ENCODE results near the gene CPNE8. TPM values are rescaled to one million over a fixed set of nuclear protein-coding genes. Genes with fewer than 3 reads are reported as not detected.

The CPNE8 gene
- total and polyA plus RNA-seq, 10 of the 15 experiments (the other 5 are each of a cell fraction or from before 2014, with no cell fraction given): 11.3 to 38.4 (median 18.9) TPM

DNA sequence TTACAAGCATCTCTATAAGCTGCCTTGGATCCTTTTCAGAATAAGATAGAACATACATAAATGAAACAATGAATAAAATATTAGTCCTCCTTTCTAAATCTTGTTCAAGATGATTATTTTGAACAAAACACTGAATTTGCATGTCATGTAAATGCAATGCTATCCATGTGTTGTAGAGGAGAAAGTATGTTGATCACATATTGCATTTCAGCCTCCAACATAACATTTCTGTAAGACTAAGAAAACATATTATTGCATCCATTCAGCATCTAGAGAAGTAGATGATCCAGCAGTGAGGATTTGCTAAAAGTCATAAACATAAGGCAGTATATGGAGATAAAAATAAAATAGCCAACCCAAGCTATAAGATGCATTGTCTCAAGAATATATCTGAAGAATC lies 172.6 kb downstream of the CPNE8 start:
- Histone ChIP-seq H3K9ac (ENCODE audit: control insufficient read depth, insufficient read depth, low read length) (no peak overlapping the region), H3K79me2 (ENCODE audit: control insufficient read depth, insufficient read depth, low read length) (no peaks in the 10 kb centered on the region), H3K36me3 (ENCODE audit: control insufficient read depth in 2 of 2, insufficient read depth in 2 of 2, low read length in 1 of 2) (no peaks in the 10 kb centered on the region), H3K27ac (ENCODE audit: control insufficient read depth, insufficient read depth) (no peak overlapping the region), H3K9me3 (replicated peaks; ENCODE audit: control insufficient read depth, insufficient read depth, low read length) (no peaks in the 10 kb centered on the region), H2AFZ (ENCODE audit: control insufficient read depth, low read depth, low read length) (no peak overlapping the region), H3K4me1 (ENCODE audit: control insufficient read depth, insufficient read depth, low read length) (no peaks in the 10 kb centered on the region), H4K20me1 (ENCODE audit: control insufficient read depth, insufficient read depth) (no peaks in the 10 kb centered on the region), H3K27me3 (replicated peaks in 1 of 2; ENCODE audit: control insufficient read depth in 2 of 2, insufficient read depth in 2 of 2, low read length in 1 of 2) (no peaks in the 10 kb centered on the region), H3K4me3 (no peak overlapping the region), H3K4me2 (ENCODE audit: control insufficient read depth, insufficient read depth) (no peak overlapping the region)
- no TSS peak for BruUV-seq (replicated peaks)
- POLR2A ChIA-PET: interaction anchor here (0.6 kb wide), 1 partner anchor 32 kb away, joined by 3 read pairs; no protein-coding TSS in a partner anchor
- no peak for FAIRE-seq
- in situ Hi-C loops (cut with MboI) (no loop called here), intact Hi-C loops (cut with micrococcal nuclease; ENCODE audit: unreplicated experiment) (no loop called here)
- DNase-seq (ENCODE audit: low read depth, low spot score): no peak
- SMC1A ChIA-PET (ENCODE audit: uncharacterized antibody, unreplicated experiment): interaction anchor here (1.7 kb wide), 1 partner anchor 19 kb away, joined by 5 read pairs; no protein-coding TSS in a partner anchor
- no peak for ATAC-seq
- CTCF ChIA-PET: no interaction called here
- RAD21 ChIA-PET (ENCODE audit: unreplicated experiment): no interaction called here
- TF ChIP-seq ZNF274 (IDR thresholded peaks at IDR 0.05; ENCODE audit: insufficient read depth, insufficient read length) (no peak), NRF1 (conservative IDR thresholded peaks at IDR 0.05; ENCODE audit: low read depth, low read length) (no peak), SMARCA5 (IDR thresholded peaks at IDR 0.05) (no peak), HDAC6 (IDR thresholded peaks at IDR 0.05; ENCODE audit: unreplicated experiment) (no peak), ZNF384 (IDR thresholded peaks at IDR 0.05; ENCODE audit: borderline replicate concordance, low read depth, low read length) (no peak), TCF3 (IDR thresholded peaks at IDR 0.05; ENCODE audit: borderline replicate concordance, insufficient read depth, low read depth, low read length) (no peak), MTA2 (IDR thresholded peaks at IDR 0.05; ENCODE audit: low read depth) (no peak), MXI1 (IDR thresholded peaks at IDR 0.05; ENCODE audit: low read depth, low read length) (no peak), POLR2AphosphoS5 (IDR thresholded peaks at IDR 0.05; ENCODE audit: low read length) (no peak), CHD4 (IDR thresholded peaks at IDR 0.05) (no peak)
- TF ChIP-seq, protein P1, sequence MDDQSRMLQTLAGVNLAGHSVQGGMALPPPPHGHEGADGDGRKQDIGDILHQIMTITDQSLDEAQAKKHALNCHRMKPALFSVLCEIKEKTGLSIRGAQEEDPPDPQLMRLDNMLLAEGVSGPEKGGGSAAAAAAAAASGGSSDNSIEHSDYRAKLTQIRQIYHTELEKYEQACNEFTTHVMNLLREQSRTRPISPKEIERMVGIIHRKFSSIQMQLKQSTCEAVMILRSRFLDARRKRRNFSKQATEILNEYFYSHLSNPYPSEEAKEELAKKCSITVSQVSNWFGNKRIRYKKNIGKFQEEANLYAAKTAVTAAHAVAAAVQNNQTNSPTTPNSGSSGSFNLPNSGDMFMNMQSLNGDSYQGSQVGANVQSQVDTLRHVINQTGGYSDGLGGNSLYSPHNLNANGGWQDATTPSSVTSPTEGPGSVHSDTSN (IDR thresholded peaks at IDR 0.05; ENCODE audit: insufficient replicate concordance, low read depth, low read length): no peak
- TF ChIP-seq, protein P2, sequence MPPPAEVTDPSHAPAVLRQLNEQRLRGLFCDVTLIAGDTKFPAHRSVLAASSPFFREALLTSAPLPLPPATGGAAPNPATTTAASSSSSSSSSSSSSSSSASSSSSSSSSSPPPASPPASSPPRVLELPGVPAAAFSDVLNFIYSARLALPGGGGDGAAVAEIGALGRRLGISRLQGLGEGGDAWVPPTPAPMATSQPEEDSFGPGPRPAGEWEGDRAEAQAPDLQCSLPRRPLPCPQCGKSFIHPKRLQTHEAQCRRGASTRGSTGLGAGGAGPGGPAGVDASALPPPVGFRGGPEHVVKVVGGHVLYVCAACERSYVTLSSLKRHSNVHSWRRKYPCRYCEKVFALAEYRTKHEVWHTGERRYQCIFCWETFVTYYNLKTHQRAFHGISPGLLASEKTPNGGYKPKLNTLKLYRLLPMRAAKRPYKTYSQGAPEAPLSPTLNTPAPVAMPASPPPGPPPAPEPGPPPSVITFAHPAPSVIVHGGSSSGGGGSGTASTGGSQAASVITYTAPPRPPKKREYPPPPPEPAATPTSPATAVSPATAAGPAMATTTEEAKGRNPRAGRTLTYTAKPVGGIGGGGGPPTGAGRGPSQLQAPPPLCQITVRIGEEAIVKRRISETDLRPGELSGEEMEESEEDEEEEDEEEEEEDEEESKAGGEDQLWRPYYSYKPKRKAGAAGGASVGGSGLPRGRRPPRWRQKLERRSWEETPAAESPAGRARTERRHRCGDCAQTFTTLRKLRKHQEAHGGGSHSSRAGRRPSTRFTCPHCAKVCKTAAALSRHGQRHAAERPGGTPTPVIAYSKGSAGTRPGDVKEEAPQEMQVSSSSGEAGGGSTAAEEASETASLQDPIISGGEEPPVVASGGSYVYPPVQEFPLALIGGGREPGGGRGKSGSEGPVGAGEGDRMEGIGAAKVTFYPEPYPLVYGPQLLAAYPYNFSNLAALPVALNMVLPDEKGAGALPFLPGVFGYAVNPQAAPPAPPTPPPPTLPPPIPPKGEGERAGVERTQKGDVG (CRISPR knock-in tag; IDR thresholded peaks at IDR 0.05): no peak
